ENCODE measurements around the gene STX4.
"Not testable (repeated sequence)": the region's sequence is repeated elsewhere in the genome, so short reads cannot be mapped to it uniquely, and the experiment has no call there.

Gene STX4

GRCh38 chr16:31017756-31018155, 15.6 kb upstream of the STX4 start:
- DNase-seq: not testable (repeated sequence)

GRCh38 chr16:31020536-31020935, 12.8 kb upstream of the STX4 start:
- no peak for DNase-seq

- DNase-seq: no peak
These were observed 10.7 kb upstream of the STX4 start for GRCh38 chr16:31022544-31023251.

GRCh38 chr16:31023252-31023602, 10.1 kb upstream of the STX4 start:
- no peak for DNase-seq

- DNase-seq: no peak
These were observed 9.6 kb upstream of the STX4 start for GRCh38 chr16:31023627-31024226.

GRCh38 chr16:31025339-31025738, 8.0 kb upstream of the STX4 start:
- DNase-seq: no peak

- no peak for DNase-seq
These were observed 4.1 kb upstream of the STX4 start for GRCh38 chr16:31029272-31029671.

GRCh38 chr16:31031276-31031675, 2.1 kb upstream of the STX4 start:
- no peak for DNase-seq

- DNase-seq: peak; percentile 9 to 91 (median 78)
These were observed 543 bp downstream of the STX4 start for GRCh38 chr16:31033709-31034492.

- DNase-seq: no peak
These were observed 3.3 kb downstream of the STX4 start for GRCh38 chr16:31036691-31037090.

- peak in 14 of 56 donors; percentile 2 to 57 (median 18) for DNase-seq
These were observed 5.6 kb downstream of the STX4 start for GRCh38 chr16:31038993-31039392.

GRCh38 chr16:31042866-31043265, 9.5 kb downstream of the STX4 start:
- no peak for DNase-seq

- DNase-seq: no peak
These were observed 10.0 kb downstream of the STX4 start for GRCh38 chr16:31043352-31043751.

- no peak for DNase-seq
These were observed 10.6 kb downstream of the STX4 start for GRCh38 chr16:31043898-31044481.

GRCh38 chr16:31050280-31051030, 17.1 kb downstream of the STX4 start:
- no peak for DNase-seq

- DNase-seq: no peak
These were observed 18.8 kb downstream of the STX4 start for GRCh38 chr16:31052114-31052513.

- no peak for DNase-seq
These were observed 22.3 kb downstream of the STX4 start for GRCh38 chr16:31055613-31056012.

- no peak for DNase-seq
These were observed 27.9 kb downstream of the STX4 start for GRCh38 chr16:31061126-31061812.

GRCh38 chr16:31061813-31062440, 28.6 kb downstream of the STX4 start:
- no peak for DNase-seq

GRCh38 chr16:31063495-31063842, 30.1 kb downstream of the STX4 start:
- DNase-seq: no peak
